HepG2 (cell line): ENCODE results near the gene FAM110A. TPM values are rescaled to one million over a fixed set of nuclear protein-coding genes. Genes with fewer than 3 reads are reported as not detected.
A peak's percentile ranks its signal among the peaks of the same experiment; 100 is the strongest.

ENCODE experiments used
- ATAC-seq: fragments of 200-7000 bp; cut with Tn5 transposase; 3 replicates; pipeline ENCODE4 v1.9.1; 2020; ENCODE audit warnings: mild to moderate bottlenecking, moderate library complexity
- BruUV-seq: library from RNA; stranded (reverse); fragments of 400-500 nt; replicated peaks from 2 replicates; lab custom pipeline; 2021; lab: Mats Ljungman, UMichigan
- CTCF ChIA-PET: fragments of 300-600 bp; formaldehyde crosslinking; extraction: SDS; loops from one replicate; lab custom pipeline; 2021; ENCODE audit warnings: low total read pairs, inconsistent platforms, low intra/inter-chr PET ratio; lab: Yijun Ruan, JAX
- POLR2A ChIA-PET: fragments of 350-600 bp; sonication (Branson Sonifier 250); formaldehyde crosslinking; loops from one replicate; lab custom pipeline; 2020; ENCODE audit warnings: antibody characterized with exemption, inconsistent platforms; lab: Yijun Ruan, JAX
- DNase-seq: peaks from one replicate; pipeline ENCODE4 v3.0.0-alpha.2; 2015; ENCODE audit warnings: low spot score
- FAIRE-seq: peaks from 3 replicates; lab custom pipeline; 2011; peaks lifted over from hg19 to GRCh38; lab: Jason Lieb, UNC
- H2AFZ ChIP-seq: one replicate; pipeline ENCODE4 v1.6.1; 2011; ENCODE audit warnings: low read length, inconsistent platforms
- H3K27ac ChIP-seq: fragments of 300-600 bp; 3 replicates; pipeline ENCODE4 v1.8.0; 2011; ENCODE audit warnings: mixed run types, mild to moderate bottlenecking, mixed read lengths, low read length, inconsistent platforms; ENCODE audit not compliant: insufficient read depth; ENCODE audit errors: extremely low read length
- H3K27me3 ChIP-seq, 2 experiments: fragments of 200-600 bp in 1 of 2; 2 replicates in 1 of 2; 3 replicates in 1 of 2; pipeline versions ENCODE4 v1.6.0 to v1.8.0; 2011; ENCODE audit warnings: low read length in 2 of 2, mild to moderate bottlenecking in 2 of 2, moderate library complexity in 2 of 2, inconsistent platforms in 1 of 2; ENCODE audit not compliant: insufficient read depth in 2 of 2, control insufficient read depth in 1 of 2
- H3K36me3 ChIP-seq, 2 experiments: fragments of 200-600 bp in 1 of 2; replicated peaks in 1 of 2; 2 replicates in 1 of 2; 3 replicates in 1 of 2; pipeline versions ENCODE4 v1.5.1 to v1.8.0; 2011; ENCODE audit warnings: low read length in 2 of 2, inconsistent platforms in 1 of 2; ENCODE audit not compliant: insufficient read depth in 2 of 2, control insufficient read depth in 1 of 2
- H3K4me1 ChIP-seq: 2 replicates; pipeline ENCODE4 v1.5.1; 2012; ENCODE audit warnings: low read length, inconsistent platforms; ENCODE audit not compliant: insufficient read depth
- H3K4me2 ChIP-seq: 2 replicates; pipeline ENCODE4 v1.6.0; 2011; ENCODE audit warnings: low read depth, low read length, inconsistent platforms
- H3K4me3 ChIP-seq, 3 experiments: fragments of 200-600 bp in 1 of 3; sonication (generic), shearing (Covaris generic) in 1 of 3; replicated peaks in 1 of 3; 2 replicates each; pipeline ENCODE4 v1.5.1; 2011 to 2016; ENCODE audit warnings: low read length in 3 of 3, inconsistent platforms in 2 of 3, low read depth in 2 of 3, mild to moderate bottlenecking in 2 of 3, control low read depth in 1 of 3, mixed read lengths in 1 of 3; ENCODE audit not compliant: insufficient read depth in 1 of 3
- H3K79me2 ChIP-seq: one replicate; pipeline ENCODE4 v1.6.1; 2011; ENCODE audit warnings: low read length, inconsistent platforms; ENCODE audit not compliant: insufficient read depth
- H3K9ac ChIP-seq: 2 replicates; pipeline ENCODE4 v1.6.0; 2011; ENCODE audit warnings: mild to moderate bottlenecking, low read depth, low read length, inconsistent platforms; ENCODE audit not compliant: insufficient read depth
- H3K9me3 ChIP-seq: 2 replicates; pipeline ENCODE4 v1.5.1; 2012; ENCODE audit warnings: mild to moderate bottlenecking, low read length
- H4K20me1 ChIP-seq: 2 replicates; pipeline ENCODE4 v1.6.0; 2011; ENCODE audit warnings: inconsistent platforms, mild to moderate bottlenecking, low read length, moderate library complexity; ENCODE audit not compliant: insufficient read depth
- FOXM1 ChIP-seq: sonication (generic); formaldehyde crosslinking; IDR thresholded peaks from 2 replicates; pipeline ENCODE4 v1.5.0; 2020; ENCODE audit warnings: missing genetic modification reagents
- GLMP ChIP-seq: sonication (generic); formaldehyde crosslinking; IDR thresholded peaks from 2 replicates; pipeline ENCODE4 v1.9.0; 2021; ENCODE audit warnings: missing genetic modification reagents, mild to moderate bottlenecking, borderline replicate concordance
- HNF4G ChIP-seq, 2 experiments: sonication (generic) in 1 of 2; formaldehyde crosslinking in 1 of 2; IDR thresholded peaks; 2 replicates each; pipeline versions ENCODE4 v1.4.0 to v1.6.1; 2011 to 2020; ENCODE audit warnings: borderline replicate concordance in 2 of 2, low read depth in 2 of 2, mild to moderate bottlenecking in 2 of 2, low read length in 1 of 2, missing genetic modification reagents in 1 of 2, moderate library complexity in 1 of 2
- MAFF ChIP-seq: IDR thresholded peaks from 2 replicates; pipeline ENCODE4 v1.6.1; 2011; ENCODE audit warnings: low read depth, low read length, improper control_type of control experiment
- MAFK ChIP-seq, 2 experiments: IDR thresholded peaks in 1 of 2; conservative IDR thresholded peaks in 1 of 2; 2 replicates each; pipeline ENCODE4 v1.6.1; 2011; ENCODE audit warnings: improper control_type of control experiment in 2 of 2, low read length in 2 of 2
- MAX ChIP-seq: IDR thresholded peaks from 2 replicates; pipeline ENCODE4 v1.6.1; 2012; ENCODE audit warnings: inconsistent platforms
- WIZ ChIP-seq: sonication (generic); formaldehyde crosslinking; IDR thresholded peaks from 2 replicates; pipeline ENCODE4 v1.5.1; 2020; ENCODE audit warnings: mild to moderate bottlenecking, missing genetic modification reagents
- ZBTB14 ChIP-seq: sonication (generic); formaldehyde crosslinking; IDR thresholded peaks from 2 replicates; pipeline ENCODE4 v1.4.0; 2020; ENCODE audit warnings: missing genetic modification reagents
- ZFP41 ChIP-seq: sonication (generic); formaldehyde crosslinking; IDR thresholded peaks from 2 replicates; pipeline ENCODE4 v1.4.0; 2020; ENCODE audit warnings: mild to moderate bottlenecking, missing genetic modification reagents, borderline replicate concordance
- ZNF343 ChIP-seq: sonication (generic); formaldehyde crosslinking; IDR thresholded peaks from 2 replicates; pipeline ENCODE4 v1.4.0; 2020; ENCODE audit warnings: mild to moderate bottlenecking, missing genetic modification reagents
- WGBS: methylation state at CpG from one replicate; pipeline ENCODE4 v1.1.6; 2017; ENCODE audit warnings: low lambda C conversion rate; 5-methylcytosine and 5-hydroxymethylcytosine counted together
- in situ Hi-C: cut with HindIII; loops from 2 replicates; pipeline ENCODE4 v1.10.0; 2017; ENCODE audit warnings: low pct_unique_long_range_greater_than_20kb; ENCODE audit not compliant: extremely low pct_ligation_motif_present
- intact Hi-C: fragments of 100-400 bp; cut with micrococcal nuclease; formaldehyde crosslinking; loops from one replicate; pipeline ENCODE4 v1.10.0; 2022; ENCODE audit not compliant: unreplicated experiment
- polyA plus RNA-seq, 8 experiments: library from polyadenylated mRNA; depleted of rRNA in 3 of 8; stranded (reverse) in 7 of 8; unstranded in 1 of 8; fragments of >200 nt; fragmentation: Illumina TruSeq in 4 of 8; extraction: Trizol in 4 of 8; gene quantifications; 2 replicates each; pipeline versions ENCODE4 v1.2.1 to v1.2.3, GENCODE V29; 2011 to 2016; ENCODE audit warnings: low read depth in 4 of 8, missing spikeins in 1 of 8, mixed read lengths in 1 of 8; ENCODE audit not compliant: insufficient read depth in 1 of 8
- total RNA-seq, 5 experiments: library from RNA; depleted of rRNA; stranded (reverse); fragments of >200 nt; fragmentation: Illumina TruSeq; extraction: Trizol; gene quantifications; 2 replicates each; pipeline ENCODE4 v1.2.3, GENCODE V29; 2016; ENCODE audit warnings: low read depth in 1 of 5

The FAM110A gene
- total and polyA plus RNA-seq, 2 of the 13 experiments (the other 11 are each of a cell fraction or from before 2014, with no cell fraction given): 1.9 TPM

- 0 out of 2 replicates have a peak, but pooled peaks have one; percentile 13 for TF ChIP-seq ZNF343 (CRISPR knock-in tag)
- no peak for TF ChIP-seq FOXM1
- TF ChIP-seq ZFP41 (CRISPR knock-in tag): no peak
- TF ChIP-seq WIZ: no peak
- TF ChIP-seq ZBTB14: no peak
- TF ChIP-seq MAX: no peak
- TF ChIP-seq, all 625 proteins: peak for 14
Measured at GRCh38 chr20:841568-842546, 8.3 kb downstream of the FAM110A start (continued).

- no peaks in the 10 kb centered on the region for H3K9me3 ChIP-seq
- DNase-seq (no peak), ATAC-seq (no peak), FAIRE-seq (no peak)
- peaks cover 12% of the 10 kb centered on the region for H3K4me1 ChIP-seq
- H3K79me2 ChIP-seq: no peaks in the 10 kb centered on the region
- WGBS: 42% methylated on average over 2 of the region's 2 CpGs
- POLR2A ChIA-PET: no interaction called here
- H3K9ac ChIP-seq: no peak overlapping the region
- H3K36me3 ChIP-seq: no peaks in the 10 kb centered on the region
- no peak overlapping the region for H3K27ac ChIP-seq
- no peaks in the 10 kb centered on the region for H3K27me3 ChIP-seq
- H3K4me2 ChIP-seq: no peak overlapping the region
- BruUV-seq: no TSS peak
- in situ Hi-C loops (no loop called here), intact Hi-C loops (no loop called here)
- no peak overlapping the region for H2AFZ ChIP-seq
- no peak overlapping the region for H3K4me3 ChIP-seq
- no peaks in the 10 kb centered on the region for H4K20me1 ChIP-seq
- CTCF ChIA-PET: no interaction called here
- TF ChIP-seq HNF4G (IDR thresholded peaks at IDR 0.05; ENCODE audit: borderline replicate concordance, low read depth, low read length) (no peak), HNF4G (CRISPR knock-in tag; IDR thresholded peaks at IDR 0.05; ENCODE audit: borderline replicate concordance, low read depth) (no peak), MAFF (peak; percentile 65; the same call in 1 of the 2 replicates), MAFK (conservative IDR thresholded peaks at IDR 0.05 in 1 of 2, IDR thresholded peaks at IDR 0.05 in 1 of 2; ENCODE audit: low read length in 2 of 2) (peak; percentile 58 to 74; a peak in 3 of 4 replicates), GLMP (CRISPR knock-in tag) (no peak)
Measured at GRCh38 chr20:842547-842940, 9.0 kb downstream of the FAM110A start.
